Spleen (tissue), 7 donors: ENCODE measurements around the gene WDFY1.

Experiments
- CTCF ChIP-seq, 11 experiments: fragments of 200-600 bp in 7 of 11; fragments of 450-650 bp in 4 of 11; sonication (generic) in 4 of 11; IDR thresholded peaks in 8 of 11; conservative IDR thresholded peaks in 3 of 11; 1 replicate in 7 of 11; 2 replicates in 4 of 11; pipeline versions ENCODE4 v1.4.0 to v1.8.0; 2016 to 2021; ENCODE audit warnings: antibody characterized with exemption in 11 of 11, inconsistent platforms in 4 of 11, mild to moderate bottlenecking in 1 of 11
- POLR2A ChIP-seq, 3 donors: fragments of 450-650 bp; IDR thresholded peaks; one replicate each; pipeline ENCODE4 v1.5.1; 2017; ENCODE audit warnings: antibody characterized with exemption in 3 of 3, mild to moderate bottlenecking in 1 of 3
- POLR2AphosphoS5 ChIP-seq, 3 donors: sonication (generic); formaldehyde crosslinking; IDR thresholded peaks; one replicate each; pipeline ENCODE4 v1.5.1; 2017; ENCODE audit warnings: antibody characterized with exemption in 3 of 3
- donor health status: DM: no; HTN: no; CAD: no; lungs with moderate emphysema.
- donor health status: DM: no; HTN: no; CAD: no.
- donor health status: DM: no; HTN: no; CAD: no.

DNA sequence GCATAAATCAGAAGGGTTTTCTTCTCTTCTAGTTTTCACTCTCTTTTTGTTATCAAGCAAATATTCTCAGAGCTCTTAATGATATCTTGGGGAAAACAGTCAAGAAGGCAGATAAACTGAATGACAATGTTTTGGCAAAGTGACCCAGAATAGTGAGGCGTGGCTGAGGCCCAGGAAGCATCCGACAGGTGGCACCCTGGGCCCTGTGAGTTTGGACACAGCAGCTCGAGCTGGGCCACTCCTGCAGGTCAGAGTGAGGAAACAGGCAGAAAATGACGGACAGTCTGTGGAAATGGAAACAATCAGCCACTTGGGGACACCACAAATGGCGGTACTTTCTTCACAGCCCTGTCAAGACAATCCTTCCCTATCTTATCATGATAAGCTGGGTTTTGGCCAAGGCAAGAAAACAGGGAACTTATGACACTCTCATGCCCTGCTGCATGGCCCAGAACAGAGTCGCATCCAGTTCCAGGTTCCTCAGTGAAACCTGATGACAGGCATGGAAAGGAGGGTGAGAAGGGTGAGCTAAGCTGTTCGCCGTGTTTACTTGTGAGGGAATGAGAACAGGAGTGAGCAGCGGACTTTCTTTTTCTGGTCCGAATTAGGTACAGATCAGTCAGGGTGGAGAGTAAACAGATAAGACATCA is 44.2 kb upstream of the WDFY1 start:
- TF ChIP-seq POLR2A (IDR thresholded peaks at IDR 0.05): no peak
- TF ChIP-seq CTCF (IDR thresholded peaks at IDR 0.05 in 8 of 11, conservative IDR thresholded peaks at IDR 0.05 in 3 of 11): no peak
- TF ChIP-seq POLR2AphosphoS5 (IDR thresholded peaks at IDR 0.05): no peak
